Measurements from ENCODE around the gene BMAL1. TPM values are rescaled to one million over a fixed set of nuclear protein-coding genes. Genes with fewer than 3 reads are reported as not detected.

Gene BMAL1
- total and polyA plus RNA-seq, 2 of the 8 experiments (the other 6 are each of a cell fraction or from before 2014, with no cell fraction given): 6.8 to 6.9 TPM

GRCh38 chr11:13251966-13252365 lies 25.6 kb upstream of the BMAL1 start (continued):
- TF ChIP-seq, protein P1, sequence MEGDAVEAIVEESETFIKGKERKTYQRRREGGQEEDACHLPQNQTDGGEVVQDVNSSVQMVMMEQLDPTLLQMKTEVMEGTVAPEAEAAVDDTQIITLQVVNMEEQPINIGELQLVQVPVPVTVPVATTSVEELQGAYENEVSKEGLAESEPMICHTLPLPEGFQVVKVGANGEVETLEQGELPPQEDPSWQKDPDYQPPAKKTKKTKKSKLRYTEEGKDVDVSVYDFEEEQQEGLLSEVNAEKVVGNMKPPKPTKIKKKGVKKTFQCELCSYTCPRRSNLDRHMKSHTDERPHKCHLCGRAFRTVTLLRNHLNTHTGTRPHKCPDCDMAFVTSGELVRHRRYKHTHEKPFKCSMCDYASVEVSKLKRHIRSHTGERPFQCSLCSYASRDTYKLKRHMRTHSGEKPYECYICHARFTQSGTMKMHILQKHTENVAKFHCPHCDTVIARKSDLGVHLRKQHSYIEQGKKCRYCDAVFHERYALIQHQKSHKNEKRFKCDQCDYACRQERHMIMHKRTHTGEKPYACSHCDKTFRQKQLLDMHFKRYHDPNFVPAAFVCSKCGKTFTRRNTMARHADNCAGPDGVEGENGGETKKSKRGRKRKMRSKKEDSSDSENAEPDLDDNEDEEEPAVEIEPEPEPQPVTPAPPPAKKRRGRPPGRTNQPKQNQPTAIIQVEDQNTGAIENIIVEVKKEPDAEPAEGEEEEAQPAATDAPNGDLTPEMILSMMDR (IDR thresholded peaks at IDR 0.05; ENCODE audit: control extremely low read depth in 1 of 3, insufficient read depth in 1 of 3, low read depth in 1 of 3, low read length in 3 of 3): no peak
- TF ChIP-seq RXRA (IDR thresholded peaks at IDR 0.05; ENCODE audit: insufficient read depth, low read depth, low read length) (no peak), CHD7 (IDR thresholded peaks at IDR 0.05; ENCODE audit: insufficient replicate concordance, low read length) (no peak), TAF7 (optimal IDR thresholded peaks at IDR 0.05; ENCODE audit: borderline replicate concordance, low read depth, low read length) (no peak), MAX (IDR thresholded peaks at IDR 0.05) (no peak)

All from H1 (cell line).